B cell (primary cell): ENCODE measurements around the gene MAPT. TPM values are rescaled to one million over a fixed set of nuclear protein-coding genes. Genes with fewer than 3 reads are reported as not detected.

Experiments
- ATAC-seq: fragments of 200-7000 bp; cut with Tn5 transposase; one replicate; pipeline ENCODE4 v1.10.0; 2021; ENCODE audit warnings: low read depth, mild to moderate bottlenecking, moderate number of reproducible peaks, moderate library complexity
- CTCF ChIA-PET: fragments of 350-600 bp; sonication (Branson Sonifier 250); formaldehyde crosslinking; loops from one replicate; lab custom pipeline; 2021; ENCODE audit warnings: antibody characterized with exemption, inconsistent platforms; lab: Charles Lee
- POLR2A ChIA-PET: fragments of 350-600 bp; sonication (Branson Sonifier 250); formaldehyde crosslinking; loops from one replicate; lab custom pipeline; 2021; ENCODE audit warnings: antibody characterized with exemption; lab: Charles Lee
- DNase-seq: peaks from one replicate; pipeline ENCODE4 v3.0.0; 2013
- H2AFZ ChIP-seq: 2 replicates; pipeline ENCODE4 v1.6.1; 2012; ENCODE audit warnings: mild to moderate bottlenecking, low read depth, low read length; ENCODE audit not compliant: insufficient read depth, poor library complexity, severe bottlenecking
- H3K27ac ChIP-seq, 2 donors: 1 replicate in 1 of 2; 2 replicates in 1 of 2; pipeline ENCODE4 v1.5.1; 2012 to 2013; ENCODE audit warnings: low read length in 2 of 2, mild to moderate bottlenecking in 2 of 2, moderate library complexity in 1 of 2
- H3K27me3 ChIP-seq, 4 experiments: fragments of 200-600 bp in 1 of 4; sonication (generic) in 1 of 4; replicated peaks in 1 of 4; 1 replicate in 2 of 4; 2 replicates in 2 of 4; pipeline versions ENCODE4 v1.6.1 to v1.7.0; 2013 to 2016; ENCODE audit warnings: low read length in 3 of 4, mild to moderate bottlenecking in 2 of 4, mixed read lengths in 1 of 4, moderate library complexity in 1 of 4; ENCODE audit not compliant: insufficient read depth in 4 of 4, control insufficient read depth in 3 of 4; ENCODE audit errors: control extremely low read depth in 1 of 4
- H3K36me3 ChIP-seq, 2 experiments: replicated peaks in 1 of 2; 1 replicate in 1 of 2; 2 replicates in 1 of 2; pipeline versions ENCODE4 v1.6.1 to v1.7.1; 2013; ENCODE audit warnings: low read length in 1 of 2; ENCODE audit not compliant: insufficient read depth in 2 of 2, control insufficient read depth in 1 of 2; ENCODE audit errors: control extremely low read depth in 1 of 2, extremely low read depth in 1 of 2
- H3K4me1 ChIP-seq, 2 donors: fragments of 200-600 bp in 1 of 2; sonication (generic) in 1 of 2; 1 replicate in 1 of 2; 2 replicates in 1 of 2; pipeline versions ENCODE4 v1.5.1 to v1.6.1; 2013 to 2017; ENCODE audit warnings: low read length in 2 of 2; ENCODE audit not compliant: control insufficient read depth in 2 of 2, insufficient read depth in 2 of 2
- H3K4me2 ChIP-seq: replicated peaks from 2 replicates; pipeline ENCODE3; 2012; ENCODE audit warnings: mild to moderate bottlenecking, low read depth, low read length; ENCODE audit not compliant: poor library complexity, severe bottlenecking
- H3K4me3 ChIP-seq, 5 experiments: fragments of 200-600 bp in 1 of 5; sonication (generic) in 1 of 5; 1 replicate in 3 of 5; 2 replicates in 2 of 5; pipeline versions ENCODE4 v1.5.1 to v1.7.0; 2011 to 2016; ENCODE audit warnings: low read length in 4 of 5, mild to moderate bottlenecking in 4 of 5, low read depth in 2 of 5, control low read depth in 1 of 5, moderate library complexity in 1 of 5; ENCODE audit not compliant: insufficient read depth in 1 of 5; ENCODE audit errors: control extremely low read depth in 1 of 5, extremely low read depth in 1 of 5
- H3K79me2 ChIP-seq: fragments of 200-600 bp; sonication (generic); one replicate; pipeline ENCODE4 v1.6.0; 2016; ENCODE audit warnings: low read length; ENCODE audit not compliant: control insufficient read depth, insufficient read depth
- H3K9ac ChIP-seq: fragments of 200-600 bp; sonication (generic); 2 replicates; pipeline ENCODE4 v1.6.1; 2017; ENCODE audit warnings: mild to moderate bottlenecking, low read length, moderate library complexity
- H3K9me3 ChIP-seq, 3 donors: one replicate each; pipeline versions ENCODE4 v1.6.1 to v1.7.1; 2013; ENCODE audit warnings: low read length in 2 of 3; ENCODE audit not compliant: control insufficient read depth in 2 of 3, insufficient read depth in 1 of 3; ENCODE audit errors: control extremely low read depth in 1 of 3
- H4K20me1 ChIP-seq: 2 replicates; pipeline ENCODE4 v1.6.0; 2012; ENCODE audit warnings: mild to moderate bottlenecking, low read length; ENCODE audit not compliant: insufficient read depth, control insufficient read depth, poor library complexity, severe bottlenecking
- H3K27ac Mint-ChIP-seq: one replicate; pipeline ENCODE4 v1.8.0; 2021; ENCODE audit warnings: mixed read lengths
- H3K27me3 Mint-ChIP-seq: one replicate; pipeline ENCODE4 v1.8.0; 2021; ENCODE audit warnings: mixed read lengths
- H3K4me1 Mint-ChIP-seq: one replicate; pipeline ENCODE4 v1.8.0; 2021; ENCODE audit warnings: mixed read lengths
- H3K4me3 Mint-ChIP-seq: one replicate; pipeline ENCODE4 v1.8.0; 2021; ENCODE audit warnings: mixed read lengths
- H3K9me3 Mint-ChIP-seq: one replicate; pipeline ENCODE4 v1.8.0; 2022; ENCODE audit warnings: mixed read lengths; ENCODE audit not compliant: insufficient read depth
- EZH2 ChIP-seq: IDR thresholded peaks from 2 replicates; pipeline ENCODE4 v1.6.1; 2012; ENCODE audit warnings: borderline replicate concordance, low read depth, mild to moderate bottlenecking, moderate library complexity, low read length; ENCODE audit not compliant: insufficient read depth, poor library complexity, severe bottlenecking
- WGBS: methylation state at CpG from one replicate; pipeline ENCODE4 v1.1.5; 2013; ENCODE audit warnings: missing lambda C conversion rate; ENCODE audit not compliant: insufficient coverage; 5-methylcytosine and 5-hydroxymethylcytosine counted together
- intact Hi-C: fragments of 100-400 bp; cut with micrococcal nuclease; formaldehyde crosslinking; loops from one replicate; pipeline ENCODE4 v1.10.0; 2022
- polyA plus RNA-seq: library from polyadenylated mRNA; depleted of rRNA; stranded (reverse); fragments of >200 nt; gene quantifications from 2 replicates; pipeline ENCODE4 v1.2.3, GENCODE V29; 2012
- total RNA-seq, 2 donors: library from RNA; stranded (reverse); fragments of 120-200 nt in 1 of 2; gene quantifications; 1 replicate in 1 of 2; 2 replicates in 1 of 2; pipeline versions ENCODE4 v1.2.3 to v1.2.4, GENCODE V29; 2013 to 2022
- TF ChIP-seq, protein P1 (sequence below): fragments of 200-600 bp; IDR thresholded peaks from one replicate; pipeline ENCODE4 v1.8.0; 2022; ENCODE audit warnings: antibody characterized with exemption, mild to moderate bottlenecking

Gene MAPT
- total and polyA plus RNA-seq, 2 donors (not counting 1 experiment from before 2014, with no cell fraction given): 0.13 to 0.20 TPM

DNA sequence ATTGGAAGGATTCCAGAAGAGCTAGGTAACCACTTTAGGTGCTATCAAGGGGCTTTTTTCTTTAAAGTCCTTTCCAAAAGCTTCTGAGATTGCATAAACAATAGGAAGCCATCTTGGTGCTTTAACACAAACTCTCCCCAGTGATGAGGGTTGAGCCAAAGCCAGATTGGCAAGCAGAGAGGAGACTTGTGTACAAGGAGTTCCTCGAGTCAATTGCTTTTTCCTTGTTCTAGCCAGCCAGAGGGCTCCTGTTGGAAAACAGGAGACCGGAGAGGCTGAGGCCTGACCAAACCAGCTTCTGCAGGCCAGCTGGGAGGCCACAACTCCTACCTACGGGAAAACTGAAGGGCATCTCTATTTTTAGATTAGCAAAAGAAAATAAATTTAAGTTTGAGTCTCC, 46.5 kb downstream of the MAPT start:
- ATAC-seq: no peak
- no peak for DNase-seq
- 83% methylated on average over 1 of the region's 3 CpGs for WGBS
- H3K9me3 Mint-ChIP-seq: no peaks in the 10 kb centered on the region
- peaks cover 41% of the 10 kb centered on the region for H3K27me3 Mint-ChIP-seq
- H3K9ac ChIP-seq: no peak overlapping the region
- H3K27ac Mint-ChIP-seq: no peak overlapping the region
- no peak overlapping the region for H2AFZ ChIP-seq
- no peaks in the 10 kb centered on the region for H3K79me2 ChIP-seq
- H3K4me3 ChIP-seq: no peak overlapping the region
- TF ChIP-seq, protein P1, sequence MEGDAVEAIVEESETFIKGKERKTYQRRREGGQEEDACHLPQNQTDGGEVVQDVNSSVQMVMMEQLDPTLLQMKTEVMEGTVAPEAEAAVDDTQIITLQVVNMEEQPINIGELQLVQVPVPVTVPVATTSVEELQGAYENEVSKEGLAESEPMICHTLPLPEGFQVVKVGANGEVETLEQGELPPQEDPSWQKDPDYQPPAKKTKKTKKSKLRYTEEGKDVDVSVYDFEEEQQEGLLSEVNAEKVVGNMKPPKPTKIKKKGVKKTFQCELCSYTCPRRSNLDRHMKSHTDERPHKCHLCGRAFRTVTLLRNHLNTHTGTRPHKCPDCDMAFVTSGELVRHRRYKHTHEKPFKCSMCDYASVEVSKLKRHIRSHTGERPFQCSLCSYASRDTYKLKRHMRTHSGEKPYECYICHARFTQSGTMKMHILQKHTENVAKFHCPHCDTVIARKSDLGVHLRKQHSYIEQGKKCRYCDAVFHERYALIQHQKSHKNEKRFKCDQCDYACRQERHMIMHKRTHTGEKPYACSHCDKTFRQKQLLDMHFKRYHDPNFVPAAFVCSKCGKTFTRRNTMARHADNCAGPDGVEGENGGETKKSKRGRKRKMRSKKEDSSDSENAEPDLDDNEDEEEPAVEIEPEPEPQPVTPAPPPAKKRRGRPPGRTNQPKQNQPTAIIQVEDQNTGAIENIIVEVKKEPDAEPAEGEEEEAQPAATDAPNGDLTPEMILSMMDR: no peak
- TF ChIP-seq EZH2: no peak
- no peaks in the 10 kb centered on the region for H3K9me3 ChIP-seq
- CTCF ChIA-PET: interaction anchor here (1.5 kb wide), 1 partner anchor 8 kb away, joined by 10 read pairs; no protein-coding TSS in a partner anchor
- POLR2A ChIA-PET: no interaction called here
- no peak overlapping the region for H3K4me2 ChIP-seq
- intact Hi-C loops: no loop called here
- no peaks in the 10 kb centered on the region for H3K4me1 ChIP-seq
- no peak overlapping the region for H3K27ac ChIP-seq
- H3K27me3 ChIP-seq: peaks cover 0 to 25% (median 2%) of the 10 kb centered on the region in 4 experiments
- no peaks in the 10 kb centered on the region for H4K20me1 ChIP-seq
- no peak overlapping the region for H3K4me3 Mint-ChIP-seq
- no peaks in the 10 kb centered on the region for H3K36me3 ChIP-seq
- H3K4me1 Mint-ChIP-seq: no peaks in the 10 kb centered on the region

DNA sequence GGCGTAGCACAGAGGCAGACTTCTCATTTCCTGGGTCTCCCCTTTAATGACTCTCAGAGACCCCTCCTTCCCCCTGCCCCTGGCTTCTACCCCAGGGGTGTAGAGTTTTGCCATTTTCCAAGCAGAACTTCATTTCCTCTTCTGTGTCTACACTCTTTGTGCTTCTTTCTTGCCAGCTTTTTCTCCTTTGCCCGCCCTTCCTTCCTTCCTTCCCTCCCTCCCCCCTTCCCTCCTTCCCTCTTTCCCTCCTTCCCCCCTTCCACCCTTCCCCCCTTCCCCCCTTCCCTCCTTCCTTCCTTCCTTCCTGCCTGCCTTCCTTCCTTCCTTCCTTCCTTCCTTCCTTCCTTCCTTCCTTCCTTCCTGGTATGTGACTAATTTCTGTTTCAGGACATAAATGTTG, 47.0 kb downstream of the MAPT start:
- no peaks in the 10 kb centered on the region for H3K4me1 Mint-ChIP-seq
- Histone ChIP-seq H3K9ac (no peak overlapping the region), H3K9me3 (no peaks in the 10 kb centered on the region), H3K27ac (no peak overlapping the region), H3K4me1 (no peaks in the 10 kb centered on the region), H4K20me1 (no peaks in the 10 kb centered on the region), H3K27me3 (peaks cover 0 to 25% (median 2%) of the 10 kb centered on the region in 4 experiments), H3K79me2 (no peaks in the 10 kb centered on the region), H3K4me3 (no peak overlapping the region), H2AFZ (no peak overlapping the region), H3K4me2 (no peak overlapping the region), H3K36me3 (no peaks in the 10 kb centered on the region)
- no peak for DNase-seq
- H3K4me3 Mint-ChIP-seq: no peak overlapping the region
- 73% methylated on average over 2 of the region's 2 CpGs for WGBS
- POLR2A ChIA-PET: no interaction called here
- no peak overlapping the region for H3K27ac Mint-ChIP-seq
- no peak for ATAC-seq
- TF ChIP-seq, protein P1: no peak
- no peak for TF ChIP-seq EZH2
- H3K9me3 Mint-ChIP-seq: no peaks in the 10 kb centered on the region
- intact Hi-C loops: no loop called here
- H3K27me3 Mint-ChIP-seq: peaks cover 38% of the 10 kb centered on the region
- CTCF ChIA-PET: interaction anchor here (1.5 kb wide), 1 partner anchor 8 kb away, joined by 10 read pairs; no protein-coding TSS in a partner anchor
